Endothelial cell of umbilical vein (primary cell): ENCODE measurements around the gene AAR2. TPM values are rescaled to one million over a fixed set of nuclear protein-coding genes. Genes with fewer than 3 reads are reported as not detected.

Experiments used
- BruUV-seq: library from RNA; stranded (reverse); fragments of 400-500 nt; replicated peaks from 2 replicates; lab custom pipeline; 2021; lab: Mats Ljungman, UMichigan
- CTCF ChIA-PET: fragments of 300-600, 350-600 bp; sonication (Branson Sonifier 250); formaldehyde crosslinking; loops from one replicate; lab custom pipeline; 2021; ENCODE audit warnings: antibody characterized with exemption, inconsistent platforms; lab: Charles Lee
- POLR2A ChIA-PET: fragments of 300-600, 350-600 bp; sonication (Branson Sonifier 250); formaldehyde crosslinking; loops from one replicate; lab custom pipeline; 2021; ENCODE audit warnings: antibody characterized with exemption, inconsistent platforms; lab: Charles Lee
- DNase-seq: peaks from one replicate; pipeline ENCODE4 v3.0.0-alpha.2; 2011; ENCODE audit warnings: low read depth, low spot score
- FAIRE-seq: peaks from 2 replicates; lab custom pipeline; 2011; peaks lifted over from hg19 to GRCh38; lab: Jason Lieb, UNC
- H2AFZ ChIP-seq: 2 replicates; pipeline ENCODE4 v1.6.0; 2012; ENCODE audit warnings: low read depth, low read length, control low read depth, inconsistent platforms
- H3K27ac ChIP-seq: 2 replicates; pipeline ENCODE4 v1.5.1; 2011; ENCODE audit warnings: low read depth, mild to moderate bottlenecking, control low read depth, low read length, moderate library complexity; ENCODE audit not compliant: insufficient read depth
- H3K27me3 ChIP-seq, 2 experiments: 2 replicates each; pipeline versions ENCODE4 v1.6.0 to v1.6.1; 2011; ENCODE audit warnings: low read length in 2 of 2, mixed read lengths in 1 of 2; ENCODE audit not compliant: control insufficient read depth in 2 of 2, insufficient read depth in 2 of 2
- H3K36me3 ChIP-seq, 2 experiments: 2 replicates in 1 of 2; 3 replicates in 1 of 2; pipeline ENCODE4 v1.5.1; 2011; ENCODE audit warnings: low read length in 2 of 2, mild to moderate bottlenecking in 1 of 2, moderate library complexity in 1 of 2; ENCODE audit not compliant: control insufficient read depth in 2 of 2, insufficient read depth in 2 of 2; ENCODE audit errors: extremely low read depth in 1 of 2
- H3K4me1 ChIP-seq: 3 replicates; pipeline ENCODE4 v1.5.1; 2011; ENCODE audit warnings: mild to moderate bottlenecking, low read length; ENCODE audit not compliant: control insufficient read depth, insufficient read depth; ENCODE audit errors: extremely low read depth
- H3K4me2 ChIP-seq: 2 replicates; pipeline ENCODE4 v1.6.1; 2011; ENCODE audit warnings: low read length, control low read depth, mixed read lengths; ENCODE audit not compliant: insufficient read depth
- H3K4me3 ChIP-seq, 3 experiments: fragments of 200-600 bp in 1 of 3; sonication (generic), shearing (Covaris generic) in 1 of 3; replicated peaks in 1 of 3; 2 replicates each; pipeline ENCODE4 v1.5.1; 2011 to 2016; ENCODE audit warnings: control low read depth in 3 of 3, low read length in 3 of 3, mild to moderate bottlenecking in 2 of 3, inconsistent platforms in 1 of 3, low read depth in 1 of 3, moderate library complexity in 1 of 3; ENCODE audit not compliant: insufficient read depth in 1 of 3
- H3K79me2 ChIP-seq: 2 replicates; pipeline ENCODE4 v1.6.0; 2012; ENCODE audit warnings: low read length, inconsistent platforms; ENCODE audit not compliant: control insufficient read depth, insufficient read depth
- H3K9ac ChIP-seq: replicated peaks from 2 replicates; pipeline ENCODE3; 2011; ENCODE audit warnings: low read length, control low read depth; ENCODE audit not compliant: insufficient read depth; ENCODE audit errors: extremely low read depth
- H3K9me1 ChIP-seq: replicated peaks from 3 replicates; pipeline ENCODE4 v1.6.0; 2011; ENCODE audit warnings: mild to moderate bottlenecking, low read length; ENCODE audit not compliant: control insufficient read depth, insufficient read depth; ENCODE audit errors: extremely low read depth
- H3K9me3 ChIP-seq: replicated peaks from 2 replicates; pipeline ENCODE4 v1.5.1; 2012; ENCODE audit warnings: low read length, inconsistent platforms; ENCODE audit not compliant: control insufficient read depth, insufficient read depth
- H4K20me1 ChIP-seq: replicated peaks from 2 replicates; pipeline ENCODE3; 2011; ENCODE audit warnings: mild to moderate bottlenecking, low read length; ENCODE audit not compliant: control insufficient read depth, insufficient read depth; ENCODE audit errors: extremely low read depth
- CTCF ChIP-seq, 2 donors: IDR thresholded peaks; 1 replicate in 1 of 2; 2 replicates in 1 of 2; pipeline ENCODE4 v1.5.1; 2011; ENCODE audit warnings: low read length in 2 of 2, mild to moderate bottlenecking in 2 of 2, moderate library complexity in 2 of 2, control low read depth in 1 of 2, inconsistent platforms in 1 of 2, low read depth in 1 of 2; ENCODE audit not compliant: insufficient read depth in 1 of 2; ENCODE audit errors: extremely low read depth in 1 of 2
- EZH2 ChIP-seq: IDR thresholded peaks from 2 replicates; pipeline ENCODE4 v1.6.1; 2012; ENCODE audit warnings: borderline replicate concordance, low read depth, mild to moderate bottlenecking, moderate library complexity, low read length, inconsistent platforms; ENCODE audit not compliant: severe bottlenecking
- FOS ChIP-seq: IDR thresholded peaks from 2 replicates; pipeline ENCODE4 v1.6.1; 2011; ENCODE audit warnings: mild to moderate bottlenecking, low read length, moderate library complexity, borderline replicate concordance; ENCODE audit not compliant: insufficient read depth
- GATA2 ChIP-seq: IDR thresholded peaks from 2 replicates; pipeline ENCODE4 v1.7.0; 2011; ENCODE audit warnings: low read depth, mild to moderate bottlenecking, moderate library complexity, mixed read lengths, low read length; ENCODE audit not compliant: insufficient read length, insufficient read depth
- JUN ChIP-seq: IDR thresholded peaks from 2 replicates; pipeline ENCODE4 v1.6.1; 2011; ENCODE audit warnings: borderline replicate concordance, low read depth; ENCODE audit not compliant: insufficient read length, insufficient read depth
- MAX ChIP-seq: IDR thresholded peaks from 2 replicates; pipeline ENCODE4 v1.6.1; 2011; ENCODE audit not compliant: insufficient read depth, insufficient read length
- MYC ChIP-seq: IDR thresholded peaks from one replicate; pipeline ENCODE4 v1.6.1; 2011; ENCODE audit warnings: mild to moderate bottlenecking, low read depth, low read length
- POLR2A ChIP-seq: IDR thresholded peaks from 2 replicates; pipeline ENCODE4 v1.6.1; 2012; ENCODE audit warnings: low read depth, mild to moderate bottlenecking, control low read depth, low read length
- POLR2AphosphoS5 ChIP-seq: IDR thresholded peaks from 2 replicates; pipeline ENCODE4 v1.6.1; 2012; ENCODE audit warnings: low read depth, mild to moderate bottlenecking, control low read depth, low read length, moderate library complexity; ENCODE audit not compliant: insufficient read depth
- dilution Hi-C: fragments of 300-500 bp; cut with MboI; formaldehyde crosslinking; loops from one replicate; pipeline ENCODE4 v1.15.0; 2019; ENCODE audit warnings: low sequenced_read_pairs; ENCODE audit not compliant: extremely low pct_ligation_motif_present
- intact Hi-C: fragments of 100-400 bp; cut with micrococcal nuclease; formaldehyde crosslinking; loops from one replicate; pipeline ENCODE4 v1.10.0; 2022
- polyA plus RNA-seq, 4 experiments: library from polyadenylated mRNA; depleted of rRNA in 3 of 4; stranded (reverse) in 3 of 4; unstranded in 1 of 4; fragments of >200 nt; gene quantifications; 2 replicates each; pipeline versions ENCODE4 v1.2.1 to v1.2.3, GENCODE V29; 2011 to 2012; ENCODE audit warnings: missing spikeins in 1 of 4
- total RNA-seq: library from RNA; stranded (reverse); gene quantifications from 2 replicates; pipeline ENCODE4 v1.2.3, GENCODE V29; 2021

AAR2 gene
- total and polyA plus RNA-seq, 2 donors (not counting 3 experiments of a cell fraction or from before 2014, with no cell fraction given) = 21.9 to 29.4 TPM

- intact Hi-C loops (no loop called here), dilution Hi-C loops (no loop called here)
- no TSS peak for BruUV-seq
- Histone ChIP-seq H3K9me3 (no peaks in the 10 kb centered on the region), H2AFZ (no peak overlapping the region), H3K79me2 (no peaks in the 10 kb centered on the region), H3K27ac (no peak overlapping the region), H3K9me1 (no peaks in the 10 kb centered on the region), H3K4me2 (no peak overlapping the region), H3K36me3 (no peaks in the 10 kb centered on the region), H3K4me1 (peaks cover 5% of the 10 kb centered on the region), H3K9ac (no peak overlapping the region), H4K20me1 (no peaks in the 10 kb centered on the region), H3K27me3 (peaks cover 57 to 64% of the 10 kb centered on the region in 2 experiments), H3K4me3 (no peak overlapping the region)
- no peak for FAIRE-seq
- ChIA-PET CTCF (no interaction called here), POLR2A (no interaction called here)
- TF ChIP-seq FOS (no peak), JUN (no peak), POLR2A (no peak), GATA2 (no peak), CTCF (IDR thresholded peaks at IDR 0.05; ENCODE audit: extremely low read depth in 1 of 2, insufficient read depth in 1 of 2, low read depth in 1 of 2, low read length in 2 of 2) (no peak), POLR2AphosphoS5 (no peak), MYC (no peak), MAX (no peak), EZH2 (no peak)
- no peak for DNase-seq
Measured at GRCh38 chr20:36304786-36305495, 68.7 kb downstream of the AAR2 start.
